ENCODE measurements around the gene FAM171A1. TPM values are rescaled to one million over a fixed set of nuclear protein-coding genes. Genes with fewer than 3 reads are reported as not detected.
A peak's percentile ranks its signal among the peaks of the same experiment; 100 is the strongest.

The FAM171A1 gene
- total RNA-seq, 3 donors from 2014 or later: 2.7 to 4.2 (median 3.7) TPM

DNA sequence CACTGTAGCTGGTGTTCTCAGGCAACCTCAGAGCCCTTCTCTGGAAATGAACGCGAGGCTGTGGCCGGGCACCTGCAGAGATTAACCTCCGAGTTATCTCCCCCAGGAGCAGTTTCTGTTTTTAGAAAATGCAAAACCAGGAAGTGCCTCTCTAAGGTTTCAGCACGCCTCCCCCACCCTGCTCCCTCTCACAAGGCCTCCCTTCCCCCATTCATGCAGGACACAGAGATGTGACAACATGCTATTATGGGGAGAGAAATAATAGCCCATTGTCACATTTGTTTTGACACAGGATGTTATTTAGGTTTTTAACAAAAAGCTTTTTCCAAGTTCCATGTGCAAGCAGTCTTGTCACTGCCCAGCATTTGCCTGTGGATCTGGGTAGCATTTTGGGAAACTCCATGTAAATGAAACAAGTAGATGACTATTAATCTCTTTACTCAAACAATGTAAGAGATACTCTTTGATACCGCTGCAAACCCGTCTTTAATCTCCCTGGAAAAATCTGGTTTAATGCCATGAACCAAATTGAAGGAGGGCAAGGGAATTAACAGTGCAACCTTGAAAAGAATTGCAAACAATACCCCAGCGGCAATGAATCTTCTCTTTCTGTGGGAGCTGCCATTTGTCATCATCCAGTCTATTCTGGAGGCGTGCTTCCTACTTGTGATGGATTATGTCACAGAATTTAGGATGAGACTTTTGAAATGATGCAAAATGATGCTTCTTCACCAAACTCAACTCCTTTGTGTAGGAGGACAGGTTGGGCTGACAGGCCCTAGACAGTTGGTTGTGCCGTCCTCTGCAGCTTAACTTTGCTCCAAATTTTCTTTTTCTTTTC, 116.1 kb downstream of the FAM171A1 start:
- Mint-ChIP-seq H3K27me3 (ENCODE audit: low read depth) (peaks cover 4% of the 10 kb centered on the region), H3K4me1 (ENCODE audit: low read depth) (peaks cover 30% of the 10 kb centered on the region), H3K36me3 (ENCODE audit: insufficient read depth) (peaks cover under 1% of the 10 kb centered on the region), H3K9me3 (no peaks in the 10 kb centered on the region), H3K4me3 (peak overlapping the region; percentile 86)
- ATAC-seq (peak; percentile 41 to 57), DNase-seq (no peak)

DNA sequence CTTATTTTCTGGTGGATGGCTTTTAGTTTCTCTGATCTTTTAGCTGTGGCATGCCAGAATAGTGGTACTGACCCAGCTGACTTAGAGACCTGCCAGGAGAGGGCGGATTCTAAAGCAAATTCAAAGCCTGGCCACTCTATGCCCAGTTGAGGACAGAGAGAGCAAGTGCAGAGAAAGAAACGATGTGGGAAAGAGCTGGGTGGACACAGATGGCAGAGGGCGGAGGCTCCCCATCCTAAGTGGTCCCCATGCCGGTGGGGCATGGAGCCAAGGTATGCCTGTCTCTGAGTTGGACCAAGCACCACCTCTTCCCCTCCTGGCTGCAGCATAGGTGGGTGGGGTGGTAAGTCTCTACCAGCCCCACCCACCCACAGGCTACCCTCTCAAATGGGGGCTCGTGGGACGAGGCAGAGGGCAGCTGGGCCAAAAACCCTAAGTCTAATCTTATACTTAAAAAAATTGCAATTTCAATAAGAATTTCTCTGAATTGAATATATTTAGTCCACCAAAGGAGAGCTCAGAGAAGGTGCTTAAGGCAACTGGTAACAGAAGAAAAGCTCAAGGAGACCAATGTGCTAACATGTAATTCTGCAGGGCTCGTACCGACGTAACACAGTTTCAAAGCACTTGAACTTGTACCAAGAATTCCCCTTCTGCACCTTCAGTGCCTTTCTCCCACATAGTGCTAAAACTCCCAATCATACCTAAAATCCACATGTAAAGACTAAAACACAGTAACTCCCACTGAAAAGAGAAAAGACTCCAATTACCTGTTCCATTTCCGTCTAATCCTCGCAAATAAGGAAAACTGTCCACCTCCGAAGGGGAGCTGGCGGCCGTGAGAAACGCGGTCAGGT, 116.9 kb downstream of the FAM171A1 start:
- ATAC-seq (peak; percentile 43 to 67), DNase-seq (no peak)

DNA sequence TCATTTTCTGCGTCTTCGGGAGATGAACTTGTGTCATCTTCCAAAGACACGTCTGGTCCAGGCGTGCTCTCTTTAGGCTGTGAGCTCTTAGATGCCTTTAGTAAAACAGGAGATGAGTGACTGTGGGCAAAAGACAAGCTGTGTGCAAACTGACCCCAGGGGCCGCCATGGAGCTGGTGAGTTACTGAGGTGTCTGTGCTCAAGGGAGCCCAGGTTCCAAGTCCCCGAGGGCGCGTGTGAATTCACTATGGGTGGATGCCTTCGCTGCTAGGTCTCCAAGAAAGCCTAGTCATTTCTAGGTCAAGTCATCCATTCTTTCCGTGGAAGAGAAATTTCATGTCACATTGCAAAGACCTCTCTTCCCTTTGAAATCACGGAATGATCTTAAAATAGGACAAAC, 118.7 kb downstream of the FAM171A1 start:
- Mint-ChIP-seq H3K4me1 (ENCODE audit: low read depth) (peaks cover 32% of the 10 kb centered on the region), H3K36me3 (ENCODE audit: insufficient read depth) (peaks cover 5% of the 10 kb centered on the region), H3K9me3 (no peaks in the 10 kb centered on the region), H3K4me3 (no peak overlapping the region), H3K27me3 (ENCODE audit: low read depth) (peaks cover 4% of the 10 kb centered on the region)
- no peak for DNase-seq
- ATAC-seq: no peak

More for the DNA sequence above, 116.9 kb downstream of the FAM171A1 start:
- H3K4me1 Mint-ChIP-seq (ENCODE audit: low read depth): peaks cover 32% of the 10 kb centered on the region
- peak overlapping the region; percentile 86 for H3K4me3 Mint-ChIP-seq
- H3K27me3 Mint-ChIP-seq (ENCODE audit: low read depth): peaks cover 4% of the 10 kb centered on the region
- H3K9me3 Mint-ChIP-seq: no peaks in the 10 kb centered on the region
- peaks cover 2% of the 10 kb centered on the region for H3K36me3 Mint-ChIP-seq (ENCODE audit: insufficient read depth)

DNA sequence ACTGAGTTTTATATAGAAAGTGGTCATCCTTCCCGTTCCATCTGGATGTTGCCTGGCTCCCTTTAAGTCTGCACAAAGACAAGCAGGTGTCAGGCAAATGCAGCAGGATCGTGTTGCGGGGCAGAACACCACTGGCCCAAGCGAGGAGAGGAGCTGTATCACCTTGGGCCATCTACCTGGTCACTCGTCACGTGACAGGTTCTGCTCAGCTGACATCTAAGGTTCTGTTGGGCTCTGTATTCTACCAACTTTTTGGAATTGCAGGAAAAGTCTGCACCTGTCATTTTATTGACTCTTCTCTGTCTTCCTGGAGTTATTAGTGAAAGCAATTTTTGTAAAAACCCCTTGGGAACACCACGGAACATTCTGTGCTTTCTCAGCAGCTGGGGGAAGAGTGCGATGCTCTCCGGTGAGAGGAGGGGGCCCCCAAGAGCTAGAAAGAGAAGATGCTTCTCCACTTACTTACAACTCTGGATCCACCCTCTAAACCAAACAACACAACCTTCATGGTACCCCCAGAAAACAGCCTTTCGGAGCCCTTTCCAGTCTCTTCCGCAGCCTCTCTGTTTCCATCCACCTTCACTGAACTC, 119.2 kb downstream of the FAM171A1 start:
- H3K36me3 Mint-ChIP-seq (ENCODE audit: insufficient read depth): peaks cover 6% of the 10 kb centered on the region
- no peak for ATAC-seq
- peaks cover 32% of the 10 kb centered on the region for H3K4me1 Mint-ChIP-seq (ENCODE audit: low read depth)
- peaks cover 3% of the 10 kb centered on the region for H3K27me3 Mint-ChIP-seq (ENCODE audit: low read depth)
- H3K9me3 Mint-ChIP-seq: no peaks in the 10 kb centered on the region
- DNase-seq: no peak
- no peak overlapping the region for H3K4me3 Mint-ChIP-seq

DNA sequence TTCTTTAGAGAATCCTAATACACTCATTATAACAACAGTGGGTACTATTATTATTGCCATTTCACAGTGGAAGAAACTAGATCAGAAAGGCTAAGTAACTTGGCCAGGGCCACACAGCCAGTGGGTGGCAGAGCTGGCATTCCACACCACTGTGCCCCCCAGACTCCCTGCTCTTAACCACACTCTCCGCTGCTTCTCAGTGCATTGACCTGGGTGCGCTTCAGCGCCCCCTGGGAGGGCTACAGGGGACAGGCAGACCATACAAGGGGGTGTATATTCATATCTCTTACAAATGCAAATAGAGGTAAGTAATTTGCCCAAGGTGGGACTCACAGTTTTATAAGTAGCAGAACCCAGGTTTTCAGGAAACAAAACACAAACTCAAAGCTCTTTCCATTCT, 125.6 kb downstream of the FAM171A1 start:
- Mint-ChIP-seq H3K4me3 (no peak overlapping the region), H3K4me1 (ENCODE audit: low read depth) (peaks cover 6% of the 10 kb centered on the region), H3K9me3 (no peaks in the 10 kb centered on the region), H3K36me3 (ENCODE audit: insufficient read depth) (peaks cover 18% of the 10 kb centered on the region), H3K27me3 (ENCODE audit: low read depth) (no peaks in the 10 kb centered on the region)
- DNase-seq (no peak), ATAC-seq (peak; percentile 41 to 53)

DNA sequence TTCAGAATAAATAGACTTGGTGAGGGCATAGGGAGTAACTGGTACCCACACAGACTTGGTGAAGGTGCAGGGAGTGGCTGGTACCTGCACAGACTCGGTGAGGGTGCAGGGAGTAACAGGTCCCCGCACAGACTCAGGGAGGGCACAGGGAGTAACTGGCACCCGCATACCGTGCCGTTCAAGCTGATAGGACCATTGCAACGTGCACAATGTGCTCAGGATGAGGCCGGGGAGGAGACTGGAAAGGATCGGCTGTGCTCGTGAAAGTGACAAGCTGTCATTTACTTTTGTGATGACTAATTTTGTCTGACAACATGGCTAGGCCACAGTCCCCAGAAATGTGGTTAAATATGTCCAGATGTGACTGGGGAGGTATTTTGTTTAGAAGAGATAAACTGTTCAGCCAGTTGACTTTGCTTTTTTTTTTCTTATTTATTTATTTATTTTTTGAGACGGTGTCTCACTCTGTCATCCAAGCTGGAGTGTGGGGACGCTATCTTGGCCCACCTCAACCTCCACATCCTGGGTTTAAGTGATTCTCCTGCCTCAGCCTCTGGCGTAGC, 126.4 kb downstream of the FAM171A1 start:
- Mint-ChIP-seq H3K4me3 (no peak overlapping the region), H3K27me3 (ENCODE audit: low read depth) (no peaks in the 10 kb centered on the region), H3K36me3 (ENCODE audit: insufficient read depth) (peaks cover 18% of the 10 kb centered on the region), H3K4me1 (ENCODE audit: low read depth) (peaks cover 2% of the 10 kb centered on the region), H3K9me3 (no peaks in the 10 kb centered on the region)
- DNase-seq (no peak), ATAC-seq (peak in 1 of 2 donors; percentile 27)

DNA sequence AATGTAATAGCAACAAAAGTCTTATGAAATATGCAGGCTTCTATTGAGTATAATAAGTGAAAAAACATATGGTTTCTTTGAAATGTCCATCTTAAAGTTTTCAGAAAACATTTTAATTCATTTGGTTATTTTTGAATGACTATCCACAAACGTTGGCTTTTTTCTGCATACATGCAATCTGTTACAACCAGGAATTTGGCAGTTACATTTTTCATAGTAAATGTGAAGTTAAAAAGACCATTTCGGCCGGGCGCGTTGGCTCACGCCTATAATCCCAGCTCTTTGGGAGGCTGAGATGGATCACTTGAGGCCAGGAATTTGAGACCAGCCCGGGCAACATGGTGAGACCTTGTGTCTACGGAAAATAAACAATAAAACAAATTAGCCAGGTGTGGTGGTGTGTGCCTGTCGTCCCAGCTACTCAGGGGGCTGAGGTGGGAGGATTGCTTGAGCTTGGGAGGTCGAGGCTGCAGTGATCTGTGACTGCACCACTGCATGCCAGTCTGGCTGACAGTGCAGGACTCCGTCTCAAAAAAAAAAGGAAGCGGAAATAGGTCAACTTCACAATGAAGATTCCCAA, 128.7 kb downstream of the FAM171A1 start:
- DNase-seq: no peak
- Mint-ChIP-seq H3K9me3 (no peaks in the 10 kb centered on the region), H3K4me3 (no peak overlapping the region), H3K36me3 (ENCODE audit: insufficient read depth) (peaks cover 15% of the 10 kb centered on the region), H3K4me1 (ENCODE audit: low read depth) (peaks cover 11% of the 10 kb centered on the region), H3K27me3 (ENCODE audit: low read depth) (no peaks in the 10 kb centered on the region)
- no peak for ATAC-seq

DNA sequence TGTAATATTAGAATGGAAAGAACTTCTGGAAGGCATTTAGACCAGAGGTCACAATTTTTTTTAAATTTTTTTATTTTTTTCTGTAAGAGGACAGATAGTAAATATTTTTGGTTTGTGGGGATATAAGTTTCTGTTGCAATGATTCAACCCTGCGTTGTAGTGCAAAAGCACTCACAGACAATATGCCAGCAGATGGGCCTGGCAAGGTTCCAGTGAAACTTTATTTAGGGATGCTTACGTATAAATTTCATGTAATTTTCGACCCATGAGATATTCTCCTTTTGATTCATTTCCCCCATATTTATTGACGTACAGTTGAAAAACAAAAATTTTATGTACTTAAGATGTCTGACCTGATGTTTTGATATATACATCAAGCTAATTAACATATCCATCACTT, 129.8 kb downstream of the FAM171A1 start:
- Mint-ChIP-seq H3K27me3 (ENCODE audit: low read depth) (no peaks in the 10 kb centered on the region), H3K4me3 (no peak overlapping the region), H3K4me1 (ENCODE audit: low read depth) (peaks cover 14% of the 10 kb centered on the region), H3K36me3 (ENCODE audit: insufficient read depth) (peaks cover 11% of the 10 kb centered on the region), H3K9me3 (no peaks in the 10 kb centered on the region)
- DNase-seq (no peak), ATAC-seq (no peak)

DNA sequence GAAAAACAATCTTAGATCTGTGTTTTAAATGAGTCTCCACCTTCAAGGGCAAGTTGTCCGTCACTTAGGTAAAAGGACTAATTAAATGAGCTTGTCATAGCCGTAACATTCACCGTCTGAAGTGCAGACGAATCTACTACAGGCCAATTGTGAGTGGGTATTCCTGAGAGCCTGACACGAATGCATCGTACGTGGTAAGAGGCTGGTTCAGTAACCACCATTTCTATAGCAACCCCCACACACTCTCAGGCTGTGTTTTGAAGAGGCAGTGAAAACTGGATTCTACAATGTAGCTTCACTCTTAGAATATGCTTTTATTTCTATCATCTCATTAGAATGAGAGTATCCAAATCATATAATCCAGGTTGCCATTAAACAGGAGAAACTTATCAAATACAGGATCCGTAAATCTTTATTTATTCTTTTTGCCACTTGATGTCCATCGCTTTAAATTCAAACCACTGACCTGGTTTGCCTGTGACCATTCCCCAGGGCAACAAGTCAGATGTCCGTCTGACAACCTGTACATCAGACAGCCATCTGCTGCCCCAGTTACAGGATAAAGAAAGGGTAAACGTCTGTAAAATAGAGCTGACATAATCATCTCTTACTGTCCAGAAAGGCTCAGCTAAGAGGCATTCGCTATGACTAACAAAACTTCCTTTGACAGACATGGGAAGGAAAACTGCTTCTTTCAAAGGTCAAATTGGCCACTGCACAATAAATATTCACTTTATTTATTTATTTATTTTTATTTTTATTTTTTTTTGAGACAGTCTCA, 132.3 kb downstream of the FAM171A1 start:
- peaks cover 9% of the 10 kb centered on the region for H3K36me3 Mint-ChIP-seq (ENCODE audit: insufficient read depth)
- peaks cover 11% of the 10 kb centered on the region for H3K4me1 Mint-ChIP-seq (ENCODE audit: low read depth)
- no peak for DNase-seq
- H3K27me3 Mint-ChIP-seq (ENCODE audit: low read depth): no peaks in the 10 kb centered on the region
- H3K4me3 Mint-ChIP-seq: no peak overlapping the region
- ATAC-seq: peak; percentile 74 to 83
- no peaks in the 10 kb centered on the region for H3K9me3 Mint-ChIP-seq

DNA sequence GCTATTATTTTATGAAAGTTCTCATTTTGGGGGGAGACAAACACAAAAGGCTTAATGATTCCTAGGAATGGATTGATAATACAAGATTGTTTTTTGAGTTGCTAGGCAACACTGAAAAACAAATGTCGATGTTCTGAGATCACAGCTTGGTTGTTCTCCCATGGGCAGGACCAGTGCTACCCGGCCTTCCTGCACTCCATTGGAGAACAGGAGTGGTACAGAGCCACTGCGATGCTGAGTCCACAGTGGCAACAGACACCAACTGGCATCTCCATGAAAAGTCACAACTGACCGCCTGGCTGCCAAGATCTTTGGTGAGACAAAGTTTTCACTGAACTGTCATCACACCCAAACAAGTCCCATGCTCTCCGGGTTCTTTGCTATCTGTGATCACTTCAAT, 133.7 kb downstream of the FAM171A1 start:
- peaks cover 5% of the 10 kb centered on the region for H3K36me3 Mint-ChIP-seq (ENCODE audit: insufficient read depth)
- ATAC-seq: no peak
- no peak overlapping the region for H3K4me3 Mint-ChIP-seq
- DNase-seq: no peak
- no peaks in the 10 kb centered on the region for H3K9me3 Mint-ChIP-seq
- peaks cover 11% of the 10 kb centered on the region for H3K4me1 Mint-ChIP-seq (ENCODE audit: low read depth)
- no peaks in the 10 kb centered on the region for H3K27me3 Mint-ChIP-seq (ENCODE audit: low read depth)

DNA sequence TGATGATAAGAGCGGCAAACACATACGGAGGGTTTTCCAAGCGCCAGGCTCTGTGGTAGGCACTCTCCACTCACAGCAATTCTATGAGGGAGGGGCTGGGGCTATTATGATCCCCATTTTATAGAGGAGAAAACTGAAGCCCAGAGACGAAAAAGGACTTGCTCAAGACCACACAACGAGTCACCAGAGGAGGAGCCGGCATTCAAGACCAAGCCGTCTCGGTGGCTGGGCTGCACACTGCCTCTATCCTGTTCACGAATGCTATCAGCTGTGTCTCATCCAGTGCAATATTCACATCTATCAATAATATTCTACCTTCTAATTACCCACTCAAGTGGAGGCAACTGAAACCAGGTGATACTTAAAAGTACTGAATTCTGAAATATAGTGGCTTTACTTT, 134.7 kb downstream of the FAM171A1 start:
- Mint-ChIP-seq H3K4me1 (ENCODE audit: low read depth) (peaks cover 11% of the 10 kb centered on the region), H3K9me3 (no peaks in the 10 kb centered on the region), H3K27me3 (ENCODE audit: low read depth) (no peaks in the 10 kb centered on the region), H3K4me3 (no peak overlapping the region), H3K36me3 (ENCODE audit: insufficient read depth) (peaks cover 5% of the 10 kb centered on the region)
- ATAC-seq (no peak), DNase-seq (no peak)

DNA sequence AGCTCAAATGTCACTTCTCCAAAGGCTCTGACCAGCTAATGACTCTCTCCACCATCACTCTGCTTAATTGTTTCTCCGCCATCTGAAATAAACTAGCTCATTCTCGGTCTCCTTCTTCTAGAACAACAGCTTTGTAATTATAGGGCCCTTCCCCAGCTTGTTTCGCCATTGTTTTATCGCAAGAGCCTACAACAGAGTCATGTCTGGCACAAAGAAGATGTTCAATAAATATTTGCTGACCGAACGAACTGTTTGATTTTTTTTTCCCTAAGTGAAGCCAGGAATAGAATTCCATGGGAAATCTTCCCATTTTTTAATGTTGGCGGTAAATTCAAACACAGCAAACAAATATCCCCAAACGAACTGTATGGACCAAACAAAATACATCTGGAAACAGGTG, 138.8 kb downstream of the FAM171A1 start:
- Mint-ChIP-seq H3K9me3 (no peaks in the 10 kb centered on the region), H3K4me1 (ENCODE audit: low read depth) (peaks cover 3% of the 10 kb centered on the region), H3K27me3 (ENCODE audit: low read depth) (no peaks in the 10 kb centered on the region), H3K36me3 (ENCODE audit: insufficient read depth) (peaks cover 2% of the 10 kb centered on the region), H3K4me3 (no peak overlapping the region)
- DNase-seq (no peak), ATAC-seq (no peak)

DNA sequence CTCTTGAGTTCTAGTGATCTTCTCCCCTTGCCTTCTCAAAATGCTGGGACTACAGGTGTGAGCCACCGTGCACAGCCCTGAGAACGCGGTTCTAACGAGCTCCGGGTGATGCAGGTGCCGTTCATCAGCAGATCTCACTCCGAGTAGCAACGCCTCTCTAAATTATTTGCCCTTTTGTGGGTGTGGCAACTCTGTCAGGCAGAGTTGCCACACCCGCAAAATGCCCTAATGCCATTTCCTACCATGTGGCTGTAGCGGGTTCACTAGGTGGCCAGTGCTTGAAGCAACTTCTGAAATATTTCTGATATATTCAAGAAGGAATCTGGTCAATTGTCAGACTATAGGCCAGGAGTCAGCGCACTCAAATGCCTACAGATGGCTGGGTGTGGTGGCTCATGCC, 139.7 kb downstream of the FAM171A1 start:
- Mint-ChIP-seq H3K4me1 (ENCODE audit: low read depth) (no peaks in the 10 kb centered on the region), H3K9me3 (no peaks in the 10 kb centered on the region), H3K4me3 (no peak overlapping the region), H3K36me3 (ENCODE audit: insufficient read depth) (peaks cover 2% of the 10 kb centered on the region), H3K27me3 (ENCODE audit: low read depth) (no peaks in the 10 kb centered on the region)
- DNase-seq (no peak), ATAC-seq (no peak)

Data from activated T-cell treated with anti-CD3 and anti-CD28 coated beads, Interleukin-2, amount 50 U/mL, for 4 hours (primary cell).